GM10248 (cell line): ENCODE measurements around the gene MYO3A.

Experiments
- CTCF ChIA-PET: fragments of 300-600 bp; sonication (Branson Sonifier 250); formaldehyde crosslinking; extraction: SDS; loops from one replicate; lab custom pipeline; 2021; ENCODE audit warnings: antibody characterized with exemption; lab: Yijun Ruan, JAX
- POLR2A ChIA-PET: fragments of 350-650 bp; sonication (Branson Sonifier 250); formaldehyde crosslinking; extraction: SDS; loops from one replicate; lab custom pipeline; 2020; ENCODE audit warnings: antibody characterized with exemption; lab: Yijun Ruan, JAX
- DNase-seq: peaks from one replicate; pipeline ENCODE4 v3.0.0; 2012; ENCODE audit errors: extremely low spot score
- TF ChIP-seq, protein P1 (sequence below): IDR thresholded peaks from 2 replicates; pipeline ENCODE4 v1.5.1; 2012; ENCODE audit warnings: mild to moderate bottlenecking, low read depth; ENCODE audit errors: extremely low read depth, missing control alignments, control extremely low read depth

Gene MYO3A

DNA sequence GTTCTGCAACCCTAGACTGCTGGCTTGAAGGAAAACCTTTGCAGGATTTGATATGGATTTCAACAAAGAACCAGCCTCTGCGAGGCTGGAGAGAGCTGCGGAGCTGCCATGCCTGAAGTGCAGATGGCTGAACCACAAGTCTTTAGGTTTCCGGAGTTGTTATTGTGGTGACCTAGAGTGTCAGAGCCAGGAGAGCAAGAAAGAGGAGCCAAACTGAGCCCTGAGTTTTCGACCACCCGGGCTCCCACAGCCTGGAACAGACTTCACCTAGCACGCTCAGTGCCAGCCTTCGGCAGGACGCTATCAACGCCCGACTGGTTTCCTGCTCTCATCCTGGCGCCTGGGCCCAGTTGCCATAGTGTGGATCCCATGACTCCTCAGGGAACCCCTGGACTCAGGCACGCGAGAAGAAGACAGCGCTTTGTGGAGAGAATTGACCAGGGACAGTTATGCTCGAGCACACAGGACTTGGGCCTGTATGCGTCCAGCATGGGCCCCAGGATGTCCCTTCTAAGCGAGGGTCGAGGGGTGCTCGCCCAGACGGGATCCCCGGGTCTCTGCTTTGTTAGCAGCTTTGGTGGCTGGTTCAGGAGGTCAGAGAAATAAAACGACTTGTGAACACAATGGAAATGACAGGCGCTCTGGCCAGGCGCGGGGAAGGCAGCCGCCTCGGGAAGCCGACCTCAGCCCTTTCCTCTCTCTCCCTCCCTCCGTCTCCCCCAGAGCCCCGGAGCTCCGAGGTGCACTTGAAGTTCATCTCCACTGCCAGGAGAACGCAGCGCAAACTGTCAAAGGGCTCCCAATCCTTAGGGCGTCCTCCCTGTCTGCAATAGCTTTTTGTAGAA lies 280.7 kb downstream of the MYO3A start:
- no peak for DNase-seq
- POLR2A ChIA-PET, result no interaction called here
- TF ChIP-seq, protein P1, sequence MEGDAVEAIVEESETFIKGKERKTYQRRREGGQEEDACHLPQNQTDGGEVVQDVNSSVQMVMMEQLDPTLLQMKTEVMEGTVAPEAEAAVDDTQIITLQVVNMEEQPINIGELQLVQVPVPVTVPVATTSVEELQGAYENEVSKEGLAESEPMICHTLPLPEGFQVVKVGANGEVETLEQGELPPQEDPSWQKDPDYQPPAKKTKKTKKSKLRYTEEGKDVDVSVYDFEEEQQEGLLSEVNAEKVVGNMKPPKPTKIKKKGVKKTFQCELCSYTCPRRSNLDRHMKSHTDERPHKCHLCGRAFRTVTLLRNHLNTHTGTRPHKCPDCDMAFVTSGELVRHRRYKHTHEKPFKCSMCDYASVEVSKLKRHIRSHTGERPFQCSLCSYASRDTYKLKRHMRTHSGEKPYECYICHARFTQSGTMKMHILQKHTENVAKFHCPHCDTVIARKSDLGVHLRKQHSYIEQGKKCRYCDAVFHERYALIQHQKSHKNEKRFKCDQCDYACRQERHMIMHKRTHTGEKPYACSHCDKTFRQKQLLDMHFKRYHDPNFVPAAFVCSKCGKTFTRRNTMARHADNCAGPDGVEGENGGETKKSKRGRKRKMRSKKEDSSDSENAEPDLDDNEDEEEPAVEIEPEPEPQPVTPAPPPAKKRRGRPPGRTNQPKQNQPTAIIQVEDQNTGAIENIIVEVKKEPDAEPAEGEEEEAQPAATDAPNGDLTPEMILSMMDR, result no peak
- CTCF ChIA-PET, result interaction anchor here (1.2 to 1.5 kb wide), 2 partner anchors 21 to 339 kb away, joined by 3 read pairs; no protein-coding TSS in a partner anchor

DNA sequence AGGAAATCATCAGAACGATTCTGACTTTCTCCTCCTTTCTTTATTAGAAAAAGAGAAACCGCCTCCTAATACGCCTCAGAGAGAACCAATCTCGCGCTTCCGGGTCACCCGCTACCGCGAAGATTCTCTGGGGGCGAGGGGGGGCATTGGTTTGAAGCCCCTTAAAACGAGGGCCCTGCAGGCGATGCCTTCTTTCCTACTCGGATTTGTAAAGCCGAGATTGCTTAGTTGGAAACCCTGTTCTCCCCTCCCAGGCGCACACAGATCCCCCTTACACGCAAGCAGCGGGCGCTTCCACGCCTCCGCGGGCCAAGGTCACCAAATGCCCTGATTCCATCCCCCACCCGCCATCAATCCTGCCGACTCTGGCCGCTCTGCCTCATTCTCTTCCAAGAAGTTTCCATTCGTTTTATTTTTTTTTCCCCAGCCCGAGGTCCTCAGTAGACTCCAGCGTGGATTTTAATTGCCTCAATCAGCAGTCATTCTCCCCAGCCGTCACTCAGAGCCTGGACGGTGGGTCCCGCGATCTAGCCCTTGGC lies 281.4 kb downstream of the MYO3A start:
- CTCF ChIA-PET, result interaction anchor here (1.3 kb wide), 1 partner anchor 340 kb away, joined by 3 read pairs; no protein-coding TSS in a partner anchor
- TF ChIP-seq, protein P1, result no peak
- POLR2A ChIA-PET, result no interaction called here
- no peak for DNase-seq

GRCh38 chr10:26215935-26216584 lies 282.0 kb downstream of the MYO3A start:
- DNase-seq, result peak; percentile 27
- CTCF ChIA-PET, result interaction anchor here (1.3 kb wide), 1 partner anchor 341 kb away, joined by 3 read pairs; no protein-coding TSS in a partner anchor
- TF ChIP-seq, protein P1, result no peak
- POLR2A ChIA-PET, result no interaction called here

GRCh38 chr10:26216585-26217395 lies 282.8 kb downstream of the MYO3A start, which contains the start of gene GAD2:
Gene GAD2, plus strand, starts transcription at chr10:26216774. Its CDS starts 36 bp downstream, at chr10:26216810.
- no peak for DNase-seq
- POLR2A ChIA-PET, result no interaction called here
- TF ChIP-seq, protein P1, result no peak
- CTCF ChIA-PET, result interaction anchor here (0.8 to 1.3 kb wide), 2 partner anchors 11 to 341 kb away, joined by 3 to 4 read pairs; no protein-coding TSS in a partner anchor

DNA sequence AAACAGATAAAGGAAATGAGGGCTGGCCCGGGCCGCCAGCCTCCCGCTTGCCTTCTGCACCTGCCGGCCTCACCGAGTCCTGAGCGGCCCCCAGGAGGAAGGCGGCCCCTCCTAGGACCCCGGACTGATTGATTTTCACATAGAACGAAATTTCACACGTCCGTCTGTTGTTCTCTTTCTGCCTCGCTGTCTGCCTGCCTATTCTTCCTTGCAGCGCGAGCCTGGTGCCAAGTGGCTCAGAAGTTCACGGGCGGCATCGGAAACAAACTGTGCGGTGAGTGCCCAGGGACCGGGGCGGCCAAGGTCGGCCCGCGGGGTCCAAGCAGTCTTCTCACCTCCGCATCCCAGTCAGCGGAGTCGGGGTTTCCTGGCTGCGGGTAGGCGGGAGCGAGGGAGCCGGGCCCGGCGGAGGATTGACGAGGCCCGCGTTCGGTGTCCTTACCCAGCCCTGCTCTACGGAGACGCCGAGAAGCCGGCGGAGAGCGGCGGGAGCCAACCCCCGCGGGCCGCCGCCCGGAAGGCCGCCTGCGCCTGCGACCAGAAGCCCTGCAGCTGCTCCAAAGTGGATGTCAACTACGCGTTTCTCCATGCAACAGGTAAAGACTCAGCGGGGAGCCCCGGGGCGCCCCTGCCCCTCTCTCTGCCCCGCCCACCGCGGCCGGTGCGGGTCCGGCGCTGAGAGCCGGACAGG lies 283.5 kb downstream of the MYO3A start:
- DNase-seq, result peak; percentile 24
- ChIA-PET POLR2A (no interaction called here), CTCF (interaction anchor here (0.8 kb wide), 1 partner anchor 10 kb away, joined by 4 read pairs; no protein-coding TSS in a partner anchor)
- TF ChIP-seq, protein P1, result no peak
